Smooth muscle cell (in vitro differentiated cells): ENCODE results near the gene EFCAB6. TPM values are rescaled to one million over a fixed set of nuclear protein-coding genes. Genes with fewer than 3 reads are reported as not detected.

ENCODE experiments used
- DNase-seq: peaks from one replicate; lab custom pipeline; 2025; ENCODE audit not compliant: unreplicated experiment; lab: John Stamatoyannopoulos, UW
- H2AFZ ChIP-seq: fragments of 200-600 bp; sonication (generic); 2 replicates; pipeline ENCODE4 v1.6.0; 2016; ENCODE audit warnings: antibody characterized with exemption, low read depth, mild to moderate bottlenecking
- H3F3A ChIP-seq: fragments of 200-600 bp; sonication (generic); 2 replicates; pipeline ENCODE4 v1.6.0; 2017; ENCODE audit warnings: antibody characterized with exemption, low read depth
- H3K27ac ChIP-seq: fragments of 200-600 bp; sonication (generic); 2 replicates; pipeline ENCODE4 v1.5.1; 2016; ENCODE audit warnings: low read depth, mild to moderate bottlenecking
- H3K27me3 ChIP-seq: fragments of 200-600 bp; sonication (generic); 2 replicates; pipeline ENCODE4 v1.6.1; 2016; ENCODE audit warnings: low read depth, mild to moderate bottlenecking
- H3K36me3 ChIP-seq: fragments of 200-600 bp; sonication (generic); 2 replicates; pipeline ENCODE4 v1.5.1; 2016; ENCODE audit warnings: low read depth
- H3K4me1 ChIP-seq: fragments of 200-600 bp; sonication (generic); 2 replicates; pipeline ENCODE4 v1.5.1; 2016; ENCODE audit warnings: low read depth
- H3K4me2 ChIP-seq: fragments of 200-600 bp; sonication (generic); 2 replicates; pipeline ENCODE4 v1.6.0; 2016; ENCODE audit warnings: mild to moderate bottlenecking
- H3K4me3 ChIP-seq: fragments of 200-600 bp; sonication (generic); 2 replicates; pipeline ENCODE4 v1.5.1; 2016; ENCODE audit warnings: mild to moderate bottlenecking
- H3K79me2 ChIP-seq: fragments of 200-600 bp; sonication (generic); 2 replicates; pipeline ENCODE4 v1.6.0; 2016; ENCODE audit warnings: low read depth, mild to moderate bottlenecking
- H3K9ac ChIP-seq: fragments of 200-600 bp; sonication (generic); 2 replicates; pipeline ENCODE4 v1.6.0; 2016; ENCODE audit warnings: low read depth
- H3K9me3 ChIP-seq: fragments of 200-600 bp; sonication (generic); replicated peaks from 2 replicates; pipeline ENCODE4 v1.5.1; 2016; ENCODE audit warnings: low read depth
- H4K20me1 ChIP-seq: fragments of 200-600 bp; sonication (generic); 2 replicates; pipeline ENCODE4 v1.6.0; 2016; ENCODE audit warnings: low read depth
- WGBS: methylation state at CpG from one replicate; pipeline ENCODE4 v1.1.7; 2016; ENCODE audit warnings: low lambda C conversion rate; 5-methylcytosine and 5-hydroxymethylcytosine counted together
- polyA plus RNA-seq: library from polyadenylated mRNA; unstranded; fragments of >200 nt; fragmentation: Nextera tagmentation; extraction: Ambion mirVana; gene quantifications from 2 replicates; pipeline ENCODE4 v1.2.1, GENCODE V29; 2016
- total RNA-seq: library from RNA; depleted of rRNA; stranded (reverse); fragments of >200 nt; gene quantifications from 2 replicates; pipeline ENCODE4 v1.2.3, GENCODE V29; 2014
- TF ChIP-seq, protein P1 (sequence below): fragments of 200-600 bp; sonication (generic); IDR thresholded peaks from 2 replicates; pipeline ENCODE4 v1.5.1; 2017; ENCODE audit warnings: borderline replicate concordance, mild to moderate bottlenecking, antibody characterized with exemption; ENCODE audit not compliant: insufficient read depth, poor library complexity, severe bottlenecking

EFCAB6 gene
- total and polyA plus RNA-seq, 2 experiments from 2014 or later, result 0.80 to 2.9 TPM

DNA sequence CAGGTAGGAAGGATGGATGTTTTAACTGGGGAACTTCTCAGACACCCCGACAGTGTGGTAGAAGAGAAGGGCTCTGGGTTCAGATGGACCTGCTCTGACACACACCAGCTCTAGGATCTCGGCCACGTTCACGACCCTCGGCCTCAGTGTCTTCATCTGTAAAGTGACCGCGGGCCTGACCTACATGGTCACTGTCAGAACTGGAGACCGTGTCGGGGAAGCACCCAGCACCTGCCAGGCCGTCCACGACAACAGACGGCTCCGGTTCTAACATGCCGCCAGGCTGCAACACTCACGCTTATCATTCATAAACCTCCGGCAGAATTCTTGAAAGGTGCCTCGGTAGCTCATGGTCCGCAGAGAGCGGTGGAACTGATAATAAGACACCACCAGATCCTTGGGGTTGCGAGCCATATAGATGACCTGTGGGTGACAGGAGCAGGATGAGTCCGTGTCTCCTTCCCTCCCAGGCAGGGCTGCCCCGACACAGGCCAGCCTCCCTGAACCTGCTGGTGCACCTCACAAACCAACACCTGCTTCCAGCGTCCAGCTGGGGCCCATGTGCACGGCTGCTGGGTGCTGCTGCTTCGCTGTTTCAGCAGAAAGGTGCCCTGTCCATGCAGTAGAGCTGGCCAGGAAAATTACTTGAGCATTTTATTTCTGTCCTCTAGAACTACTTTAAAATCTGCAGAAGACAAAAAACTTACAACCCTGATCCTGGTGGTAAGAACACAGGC, 26.6 kb upstream of the EFCAB6 start:
- Histone ChIP-seq H3K4me3 (no peak overlapping the region), H3K4me2 (no peak overlapping the region), H4K20me1 (peaks cover 19% of the 10 kb centered on the region), H3K9ac (no peak overlapping the region), H3F3A (no peaks in the 10 kb centered on the region), H3K4me1 (no peaks in the 10 kb centered on the region), H3K27me3 (no peaks in the 10 kb centered on the region), H3K36me3 (no peaks in the 10 kb centered on the region), H3K79me2 (no peaks in the 10 kb centered on the region), H3K9me3 (no peaks in the 10 kb centered on the region), H3K27ac (no peak overlapping the region), H2AFZ (no peak overlapping the region)
- TF ChIP-seq, protein P1, sequence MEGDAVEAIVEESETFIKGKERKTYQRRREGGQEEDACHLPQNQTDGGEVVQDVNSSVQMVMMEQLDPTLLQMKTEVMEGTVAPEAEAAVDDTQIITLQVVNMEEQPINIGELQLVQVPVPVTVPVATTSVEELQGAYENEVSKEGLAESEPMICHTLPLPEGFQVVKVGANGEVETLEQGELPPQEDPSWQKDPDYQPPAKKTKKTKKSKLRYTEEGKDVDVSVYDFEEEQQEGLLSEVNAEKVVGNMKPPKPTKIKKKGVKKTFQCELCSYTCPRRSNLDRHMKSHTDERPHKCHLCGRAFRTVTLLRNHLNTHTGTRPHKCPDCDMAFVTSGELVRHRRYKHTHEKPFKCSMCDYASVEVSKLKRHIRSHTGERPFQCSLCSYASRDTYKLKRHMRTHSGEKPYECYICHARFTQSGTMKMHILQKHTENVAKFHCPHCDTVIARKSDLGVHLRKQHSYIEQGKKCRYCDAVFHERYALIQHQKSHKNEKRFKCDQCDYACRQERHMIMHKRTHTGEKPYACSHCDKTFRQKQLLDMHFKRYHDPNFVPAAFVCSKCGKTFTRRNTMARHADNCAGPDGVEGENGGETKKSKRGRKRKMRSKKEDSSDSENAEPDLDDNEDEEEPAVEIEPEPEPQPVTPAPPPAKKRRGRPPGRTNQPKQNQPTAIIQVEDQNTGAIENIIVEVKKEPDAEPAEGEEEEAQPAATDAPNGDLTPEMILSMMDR, result no peak
- DNase-seq, result no peak
- WGBS, result 97% methylated on average over 25 of the region's 25 CpGs

DNA sequence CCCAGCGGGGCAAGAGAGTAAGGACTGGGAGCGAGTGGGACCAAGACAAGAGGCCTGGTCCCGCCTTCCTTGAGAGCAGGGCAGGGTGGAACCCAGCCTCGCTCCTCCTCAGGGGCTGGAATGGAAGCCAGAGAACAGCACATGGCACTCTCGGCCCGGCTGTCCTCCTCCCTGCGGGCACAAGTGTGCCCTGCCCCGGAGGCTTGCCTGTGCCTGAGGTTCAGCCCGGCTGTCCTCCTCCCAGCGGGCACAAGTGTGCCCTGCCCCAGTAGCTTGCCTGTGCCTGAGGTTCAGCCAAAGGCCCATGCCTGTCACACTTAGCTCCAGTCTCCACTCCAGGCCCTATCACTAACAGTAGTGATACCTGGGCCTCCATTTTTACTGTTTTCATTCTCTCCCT, 26.1 kb upstream of the EFCAB6 start:
- Histone ChIP-seq H3K9me3 (no peaks in the 10 kb centered on the region), H3K4me3 (no peak overlapping the region), H3K36me3 (no peaks in the 10 kb centered on the region), H3K4me1 (no peaks in the 10 kb centered on the region), H3K27me3 (no peaks in the 10 kb centered on the region), H2AFZ (no peak overlapping the region), H4K20me1 (peaks cover 14% of the 10 kb centered on the region), H3F3A (no peaks in the 10 kb centered on the region), H3K4me2 (no peak overlapping the region), H3K9ac (no peak overlapping the region), H3K79me2 (no peaks in the 10 kb centered on the region), H3K27ac (no peak overlapping the region)
- 94% methylated on average over 10 of the region's 10 CpGs for WGBS
- no peak for DNase-seq
- TF ChIP-seq, protein P1, result no peak

DNA sequence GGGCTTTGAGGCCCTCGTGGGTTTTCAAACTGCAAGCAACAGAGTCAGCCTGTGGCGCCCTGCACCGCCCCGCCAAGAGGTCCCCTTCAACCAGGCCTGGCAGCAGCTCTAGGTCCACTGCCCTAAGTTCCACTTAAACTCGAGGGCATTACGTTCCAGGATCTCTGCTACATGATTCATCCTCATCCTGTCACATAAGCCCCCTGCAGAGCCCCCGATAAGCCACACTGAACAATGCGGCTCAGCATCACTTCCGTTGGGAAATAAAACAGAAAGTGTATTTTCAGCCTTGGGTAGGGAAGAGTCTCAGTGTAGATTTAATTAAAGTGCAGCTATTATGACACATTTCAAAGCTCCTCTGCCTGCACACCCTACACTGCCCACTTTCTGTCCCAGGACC, 25.6 kb upstream of the EFCAB6 start:
- H3K4me3 ChIP-seq, result no peak overlapping the region
- H3F3A ChIP-seq, result no peaks in the 10 kb centered on the region
- TF ChIP-seq, protein P1, result no peak
- no peak for DNase-seq
- H3K79me2 ChIP-seq, result no peaks in the 10 kb centered on the region
- WGBS, result 86% methylated on average over 8 of the region's 9 CpGs
- no peak overlapping the region for H3K27ac ChIP-seq
- H3K9me3 ChIP-seq, result no peaks in the 10 kb centered on the region
- no peaks in the 10 kb centered on the region for H3K27me3 ChIP-seq
- H3K4me2 ChIP-seq, result no peak overlapping the region
- H4K20me1 ChIP-seq, result peaks cover 11% of the 10 kb centered on the region
- H3K9ac ChIP-seq, result no peak overlapping the region
- no peaks in the 10 kb centered on the region for H3K4me1 ChIP-seq
- no peak overlapping the region for H2AFZ ChIP-seq
- H3K36me3 ChIP-seq, result no peaks in the 10 kb centered on the region

DNA sequence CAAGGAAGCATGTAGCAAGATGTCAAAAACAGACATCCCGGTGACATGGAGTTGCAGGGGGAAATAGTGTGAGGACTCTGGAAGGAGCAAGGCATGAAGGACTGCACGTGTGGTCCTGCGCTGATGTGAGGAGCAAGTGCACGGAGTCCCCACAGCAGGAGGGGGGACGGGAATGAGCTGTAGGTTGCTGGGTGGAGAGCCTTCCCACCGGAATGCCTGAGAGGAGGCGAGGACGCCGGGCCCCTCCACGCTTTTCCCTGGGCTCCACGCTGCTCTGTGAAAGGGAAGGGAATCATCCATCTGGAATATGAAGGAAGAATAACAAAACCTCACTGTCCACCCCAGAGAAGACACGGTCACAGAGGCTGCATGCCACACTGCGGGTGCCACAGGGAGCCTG, 23.6 kb upstream of the EFCAB6 start:
- no peak for DNase-seq
- Histone ChIP-seq H3K9me3 (no peaks in the 10 kb centered on the region), H2AFZ (no peak overlapping the region), H3K4me2 (no peak overlapping the region), H3K9ac (no peak overlapping the region), H3K27me3 (no peaks in the 10 kb centered on the region), H3K27ac (no peak overlapping the region), H3K4me1 (no peaks in the 10 kb centered on the region), H3F3A (no peaks in the 10 kb centered on the region), H3K36me3 (no peaks in the 10 kb centered on the region), H3K79me2 (no peaks in the 10 kb centered on the region), H4K20me1 (peaks cover 3% of the 10 kb centered on the region), H3K4me3 (no peak overlapping the region)
- WGBS, result 98% methylated on average over 13 of the region's 13 CpGs
- TF ChIP-seq, protein P1, result no peak
